Right cardiac atrium (tissue), 5 donors: ENCODE results near the gene SERBP1. TPM values are rescaled to one million over a fixed set of nuclear protein-coding genes. Genes with fewer than 3 reads are reported as not detected.
"Not testable (repeated sequence)": the region's sequence is repeated elsewhere in the genome, so short reads cannot be mapped to it uniquely, and the experiment has no call there.

ENCODE experiments used
- ATAC-seq, 2 donors: fragments of 200-7000 bp; cut with Tn5 transposase; one replicate each; pipeline versions ENCODE4 v1.8.0 to v1.9.1; 2020; ENCODE audit warnings: moderate library complexity in 2 of 2, mild to moderate bottlenecking in 1 of 2
- DNase-seq, 3 donors: peaks; one replicate each; pipeline ENCODE4 v3.0.0-alpha.2; 2020
- H3K27ac ChIP-seq: one replicate; pipeline ENCODE4 v1.5.1; 2013; ENCODE audit warnings: mild to moderate bottlenecking, low read length, control low read depth, moderate library complexity
- H3K27me3 ChIP-seq: one replicate; pipeline ENCODE4 v1.6.1; 2013; ENCODE audit not compliant: control insufficient read depth, insufficient read depth
- H3K4me1 ChIP-seq: one replicate; pipeline ENCODE4 v1.6.1; 2013; ENCODE audit warnings: low read length; ENCODE audit not compliant: control insufficient read depth, insufficient read depth
- H3K4me3 ChIP-seq: one replicate; pipeline ENCODE4 v1.5.1; 2013; ENCODE audit warnings: low read length, control low read depth
- H3K9me3 ChIP-seq: one replicate; pipeline ENCODE4 v1.6.1; 2013; ENCODE audit warnings: low read length; ENCODE audit not compliant: control insufficient read depth
- WGBS: extraction: QIAGEN DNeasy Blood & Tissue Kit; methylation state at CpG from one replicate; pipeline ENCODE4 v1.1.7; 2013; 5-methylcytosine and 5-hydroxymethylcytosine counted together
- intact Hi-C, 4 donors: fragments of 100-400 bp; cut with DNase I; formaldehyde crosslinking; loops; one replicate each; pipeline versions ENCODE4 v1.11.0 to v1.14.0; 2022 to 2023
- polyA plus RNA-seq: library from polyadenylated mRNA; stranded (reverse); fragments of 200-250 nt; gene quantifications from one replicate; pipeline ENCODE4 v1.2.3, GENCODE V29; 2013
- total RNA-seq, 4 donors: library from RNA; stranded (reverse); fragmentation: NEBNext Ultra II Directional; extraction: Animal tissue kit (Norgen Biotek cat#: 25700); gene quantifications; one replicate each; pipeline ENCODE4 v1.2.1, GENCODE V29; 2021
- donor health status: healthy with polysubstance abuse.
- donor health status: DM: no; HTN: yes; CAD: no.
- donor health status: DM: no; HTN: no; CAD: no.
- donor health status: DM: no; HTN: yes; CAD: no; lungs with severe emphysema.
- donor health status: DM: yes; HTN: yes; CAD: no.

Gene SERBP1
- total and polyA plus RNA-seq, 5 donors: 77.0 to 122 (median 109) TPM

- Histone ChIP-seq H3K27me3 (no peaks in the 10 kb centered on the region), H3K4me3 (no peak overlapping the region), H3K9me3 (no peaks in the 10 kb centered on the region), H3K27ac (no peak overlapping the region), H3K4me1 (no peaks in the 10 kb centered on the region)
- no peak for DNase-seq
- ATAC-seq: no peak
- intact Hi-C loops: no loop called here
- 34% methylated on average over 3 of the region's 3 CpGs for WGBS
Observed at GRCh38 chr1:67405473-67406245, 24.5 kb downstream of the SERBP1 start.

GRCh38 chr1:67404212-67404620 lies 26.0 kb downstream of the SERBP1 start:
- H3K4me1 ChIP-seq: no peaks in the 10 kb centered on the region
- DNase-seq (no peak), ATAC-seq (no peak)
- no peaks in the 10 kb centered on the region for H3K9me3 ChIP-seq
- WGBS: 83% methylated on average over 5 of the region's 5 CpGs
- no peak overlapping the region for H3K27ac ChIP-seq
- H3K4me3 ChIP-seq: no peak overlapping the region
- H3K27me3 ChIP-seq: no peaks in the 10 kb centered on the region
- intact Hi-C loops: no loop called here

GRCh38 chr1:67401443-67401842 lies 28.8 kb downstream of the SERBP1 start:
- DNase-seq (no peak), ATAC-seq (peak in 1 of 2 donors; percentile 34)
- no peak overlapping the region for H3K4me3 ChIP-seq
- H3K4me1 ChIP-seq: no peaks in the 10 kb centered on the region
- intact Hi-C loops: no loop called here
- WGBS: 80% methylated on average over 6 of the region's 6 CpGs
- no peak overlapping the region for H3K27ac ChIP-seq
- H3K9me3 ChIP-seq: no peaks in the 10 kb centered on the region
- H3K27me3 ChIP-seq: no peaks in the 10 kb centered on the region

GRCh38 chr1:67400029-67400786 lies 30.0 kb downstream of the SERBP1 start:
- H3K27me3 ChIP-seq, H3K4me1 ChIP-seq, H3K27ac ChIP-seq, DNase-seq, intact Hi-C loops, H3K9me3 ChIP-seq, H3K4me3 ChIP-seq, ATAC-seq: not testable (repeated sequence)
- WGBS: 86% methylated on average over 12 of the region's 12 CpGs

GRCh38 chr1:67399199-67399993 lies 30.8 kb downstream of the SERBP1 start:
- intact Hi-C loops: loop anchor here in 1 of 4 donors (10.0 kb wide), 1 partner anchor 65 kb away; no protein-coding TSS in a partner anchor
- 82% methylated on average over 7 of the region's 7 CpGs for whole genome bisulfite sequencing

GRCh38 chr1:67394548-67394947 lies 35.7 kb downstream of the SERBP1 start:
- Histone ChIP-seq H3K4me3 (no peak overlapping the region), H3K27me3 (no peaks in the 10 kb centered on the region), H3K9me3 (no peaks in the 10 kb centered on the region), H3K27ac (no peak overlapping the region), H3K4me1 (peaks cover 6% of the 10 kb centered on the region)
- intact Hi-C loops: loop anchor here in 1 of 4 donors (10.0 kb wide), 1 partner anchor 70 kb away; no protein-coding TSS in a partner anchor
- no peak for DNase-seq
- ATAC-seq: no peak
- 97% methylated on average over 4 of the region's 4 CpGs for WGBS

More at GRCh38 chr1:67399199-67399993, 30.8 kb downstream of the SERBP1 start:
- Histone ChIP-seq H3K4me3 (no peak overlapping the region), H3K27me3 (no peaks in the 10 kb centered on the region), H3K27ac (no peak overlapping the region), H3K9me3 (no peaks in the 10 kb centered on the region), H3K4me1 (no peaks in the 10 kb centered on the region)
- DNase-seq (no peak), ATAC-seq (no peak)

GRCh38 chr1:67393737-67394136 lies 36.5 kb downstream of the SERBP1 start:
- ATAC-seq (peak in 1 of 2 donors; percentile 20), DNase-seq (no peak)
- WGBS: 67% methylated on average over 3 of the region's 3 CpGs
- Histone ChIP-seq H3K9me3 (no peaks in the 10 kb centered on the region), H3K27me3 (no peaks in the 10 kb centered on the region), H3K4me1 (peaks cover 6% of the 10 kb centered on the region), H3K27ac (peak overlapping the region; percentile 51), H3K4me3 (no peak overlapping the region)
- intact Hi-C loops: loop anchor here in 1 of 4 donors (10.0 kb wide), 1 partner anchor 71 kb away; no protein-coding TSS in a partner anchor

- DNase-seq (peak; percentile 32 to 68 (median 58)), ATAC-seq (peak; percentile 73 to 80)
- Histone ChIP-seq H3K27me3 (no peaks in the 10 kb centered on the region), H3K4me3 (no peak overlapping the region), H3K4me1 (peaks cover 6% of the 10 kb centered on the region), H3K9me3 (no peaks in the 10 kb centered on the region), H3K27ac (peak overlapping the region; percentile 51)
- WGBS: 51% methylated on average over 12 of the region's 12 CpGs
- intact Hi-C loops: loop anchor here in 1 of 4 donors (10.0 kb wide), 1 partner anchor 72 kb away; no protein-coding TSS in a partner anchor
Observed at GRCh38 chr1:67393240-67393639, 37.0 kb downstream of the SERBP1 start.

GRCh38 chr1:67390041-67390887 lies 39.9 kb downstream of the SERBP1 start:
- Histone ChIP-seq H3K27ac (no peak overlapping the region), H3K4me3 (no peak overlapping the region), H3K27me3 (no peaks in the 10 kb centered on the region), H3K9me3 (no peaks in the 10 kb centered on the region), H3K4me1 (peaks cover 6% of the 10 kb centered on the region)
- WGBS: 91% methylated on average over 3 of the region's 3 CpGs
- no peak for ATAC-seq
- intact Hi-C loops: loop anchor here in 1 of 4 donors (10.0 kb wide), 1 partner anchor 75 kb away; no protein-coding TSS in a partner anchor
- DNase-seq: no peak
